ENCODE results near the gene SREBF1. TPM values are rescaled to one million over a fixed set of nuclear protein-coding genes. Genes with fewer than 3 reads are reported as not detected.

SREBF1 gene
- total and polyA plus RNA-seq, 7 experiments from 2014 or later, result 22.4 to 281 (median 41.3) TPM

DNA sequence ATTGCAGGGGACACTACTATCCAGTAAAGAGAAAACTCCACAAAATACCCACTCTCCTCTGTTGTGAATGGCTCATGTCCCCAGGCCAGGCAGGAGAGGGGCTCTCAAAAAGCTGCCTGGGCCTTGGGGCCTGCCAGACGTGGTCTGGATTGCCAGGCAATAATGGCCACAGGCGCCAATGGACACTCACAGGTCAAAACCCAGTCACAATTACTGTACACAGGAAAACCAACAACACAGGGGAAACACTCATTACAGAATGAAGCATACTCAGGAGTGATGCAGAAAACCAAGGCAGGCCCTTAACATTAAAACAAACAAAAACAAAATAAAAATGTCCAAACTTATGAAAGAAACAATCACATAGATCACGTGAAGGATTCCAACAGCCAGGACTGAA, 35.1 kb upstream of the SREBF1 start:
- Mint-ChIP-seq H3K9me3 (no peaks in the 10 kb centered on the region), H3K27me3 (no peaks in the 10 kb centered on the region), H3K36me3 (peaks cover 0 to 21% (median 16%) of the 10 kb centered on the region in 5 donors), H3K4me1 (peaks cover 0 to 2% (median 0%) of the 10 kb centered on the region in 7 donors), H3K4me3 (no peak overlapping the region), H3K27ac (peak overlapping the region in 2 of 9 donors; percentile 8 to 19)
- ChIA-PET POLR2A (no interaction called here), CTCF (no interaction called here)
- Histone ChIP-seq H3K4me3 (ENCODE audit: low read length) (no peak overlapping the region), H3K9me3 (ENCODE audit: control insufficient read depth in 2 of 3, low read length in 3 of 3) (no peaks in the 10 kb centered on the region), H3K4me1 (ENCODE audit: control insufficient read depth in 2 of 2, insufficient read depth in 2 of 2, low read length in 2 of 2) (no peaks in the 10 kb centered on the region), H3K36me3 (ENCODE audit: control insufficient read depth in 2 of 3, insufficient read depth in 3 of 3, low read length in 3 of 3) (peaks cover 0 to 67% (median 3%) of the 10 kb centered on the region in 3 experiments), H3K27ac (ENCODE audit: low read depth, low read length) (no peak overlapping the region), H3K27me3 (ENCODE audit: control insufficient read depth in 2 of 2, insufficient read depth in 2 of 2, low read length in 2 of 2) (no peaks in the 10 kb centered on the region)
- intact Hi-C loops (cut with micrococcal nuclease), result no loop called here
- DNase-seq, result no peak
- ATAC-seq, result no peak

GRCh38 chr17:17870247-17870646, 33.5 kb upstream of the SREBF1 start:
- Histone ChIP-seq H3K27me3 (ENCODE audit: control insufficient read depth in 2 of 2, insufficient read depth in 2 of 2, low read length in 2 of 2) (no peaks in the 10 kb centered on the region), H3K27ac (ENCODE audit: low read depth, low read length) (no peak overlapping the region), H3K36me3 (ENCODE audit: control insufficient read depth in 2 of 3, insufficient read depth in 3 of 3, low read length in 3 of 3) (peaks cover 0 to 61% (median 3%) of the 10 kb centered on the region in 3 experiments), H3K4me1 (ENCODE audit: control insufficient read depth in 2 of 2, insufficient read depth in 2 of 2, low read length in 2 of 2) (no peaks in the 10 kb centered on the region), H3K9me3 (ENCODE audit: control insufficient read depth in 2 of 3, low read length in 3 of 3) (no peaks in the 10 kb centered on the region), H3K4me3 (ENCODE audit: low read length) (no peak overlapping the region)
- ChIA-PET CTCF (no interaction called here), POLR2A (no interaction called here)
- Mint-ChIP-seq H3K4me3 (no peak overlapping the region), H3K27ac (no peak overlapping the region), H3K36me3 (peaks cover 0 to 13% (median 5%) of the 10 kb centered on the region in 5 donors), H3K4me1 (peaks cover 0 to 2% (median 0%) of the 10 kb centered on the region in 7 donors), H3K27me3 (no peaks in the 10 kb centered on the region), H3K9me3 (no peaks in the 10 kb centered on the region)
- intact Hi-C loops (cut with micrococcal nuclease), result no loop called here
- ATAC-seq, result no peak
- no peak for DNase-seq

GRCh38 chr17:17868641-17869522, 32.1 kb upstream of the SREBF1 start:
- Mint-ChIP-seq H3K27ac (peak overlapping the region in 1 of 9 donors; percentile 4), H3K9me3 (no peaks in the 10 kb centered on the region), H3K27me3 (no peaks in the 10 kb centered on the region), H3K36me3 (peaks cover 0 to 13% (median 5%) of the 10 kb centered on the region in 5 donors), H3K4me3 (no peak overlapping the region), H3K4me1 (peaks cover 0 to 7% (median 6%) of the 10 kb centered on the region in 7 donors)
- DNase-seq (no peak), ATAC-seq (no peak)
- ChIA-PET POLR2A (interaction anchor here (0.7 to 0.8 kb wide), 2 partner anchors 63 to 1509 kb away, joined by 3 read pairs; no protein-coding TSS in a partner anchor), CTCF (no interaction called here)
- Histone ChIP-seq H3K4me3 (ENCODE audit: low read length) (no peak overlapping the region), H3K9me3 (ENCODE audit: control insufficient read depth in 2 of 3, low read length in 3 of 3) (no peaks in the 10 kb centered on the region), H3K36me3 (ENCODE audit: control insufficient read depth in 2 of 3, insufficient read depth in 3 of 3, low read length in 3 of 3) (peaks cover 0 to 53% (median 3%) of the 10 kb centered on the region in 3 experiments), H3K27ac (ENCODE audit: low read depth, low read length) (no peak overlapping the region), H3K27me3 (ENCODE audit: control insufficient read depth in 2 of 2, insufficient read depth in 2 of 2, low read length in 2 of 2) (no peaks in the 10 kb centered on the region), H3K4me1 (ENCODE audit: control insufficient read depth in 2 of 2, insufficient read depth in 2 of 2, low read length in 2 of 2) (peaks cover 0 to 1% of the 10 kb centered on the region in 2 donors)
- intact Hi-C loops (cut with micrococcal nuclease), result no loop called here

GRCh38 chr17:17866897-17867296, 30.1 kb upstream of the SREBF1 start:
- Mint-ChIP-seq H3K9me3 (no peaks in the 10 kb centered on the region), H3K27ac (peak overlapping the region in 1 of 9 donors; percentile 4), H3K36me3 (peaks cover 0 to 13% (median 3%) of the 10 kb centered on the region in 5 donors), H3K4me1 (peaks cover 7 to 26% (median 25%) of the 10 kb centered on the region in 7 donors), H3K4me3 (no peak overlapping the region), H3K27me3 (no peaks in the 10 kb centered on the region)
- DNase-seq, result no peak
- peaks cover 0 to 46% (median 3%) of the 10 kb centered on the region in 3 experiments for H3K36me3 ChIP-seq (ENCODE audit: control insufficient read depth in 2 of 3, insufficient read depth in 3 of 3, low read length in 3 of 3)
- no peak overlapping the region for H3K27ac ChIP-seq (ENCODE audit: low read depth, low read length)
- ChIA-PET POLR2A (interaction anchor here (0.7 kb wide), 1 partner anchor 127 kb away, joined by 3 read pairs; no protein-coding TSS in a partner anchor), CTCF (interaction anchor here (1.0 to 1.1 kb wide), 2 partner anchors 11 to 15 kb away, joined by 3 read pairs; no protein-coding TSS in a partner anchor)
- no peak for ATAC-seq
- no peaks in the 10 kb centered on the region for H3K9me3 ChIP-seq (ENCODE audit: control insufficient read depth in 2 of 3, low read length in 3 of 3)
- intact Hi-C loops (cut with micrococcal nuclease), result no loop called here
- H3K27me3 ChIP-seq (ENCODE audit: control insufficient read depth in 2 of 2, insufficient read depth in 2 of 2, low read length in 2 of 2), result no peaks in the 10 kb centered on the region
- H3K4me3 ChIP-seq (ENCODE audit: low read length), result no peak overlapping the region
- H3K4me1 ChIP-seq (ENCODE audit: control insufficient read depth in 2 of 2, insufficient read depth in 2 of 2, low read length in 2 of 2), result peaks cover 0 to 17% of the 10 kb centered on the region in 2 donors

DNA sequence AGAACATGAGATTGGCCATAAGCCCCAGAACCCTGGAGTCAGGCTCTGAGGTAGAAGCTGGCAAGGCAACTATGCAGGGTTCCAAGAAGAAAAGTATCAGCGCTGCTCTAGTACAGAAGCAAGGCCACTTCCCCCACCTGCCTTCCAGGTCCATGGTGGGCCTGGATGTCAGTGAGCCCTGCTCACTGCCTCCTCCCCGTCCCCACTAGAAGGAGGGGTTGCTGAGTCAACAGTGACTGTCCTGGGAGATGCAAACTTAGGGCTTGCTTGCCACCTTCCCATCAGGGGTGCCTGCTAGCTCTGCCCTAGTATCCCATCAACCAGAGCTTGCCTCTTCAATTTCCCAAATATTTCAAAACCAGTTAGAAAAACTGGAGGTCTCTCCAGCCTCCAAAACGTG, 29.6 kb upstream of the SREBF1 start:
- H3K4me1 ChIP-seq (ENCODE audit: control insufficient read depth in 2 of 2, insufficient read depth in 2 of 2, low read length in 2 of 2), result peaks cover 0 to 17% of the 10 kb centered on the region in 2 donors
- POLR2A ChIA-PET, result interaction anchor here (0.6 to 0.7 kb wide), 2 partner anchors 75 to 127 kb away, joined by 3 read pairs; no protein-coding TSS in a partner anchor
- H3K27me3 ChIP-seq (ENCODE audit: control insufficient read depth in 2 of 2, insufficient read depth in 2 of 2, low read length in 2 of 2), result no peaks in the 10 kb centered on the region
- Mint-ChIP-seq H3K4me1 (peaks cover 7 to 31% (median 29%) of the 10 kb centered on the region in 7 donors), H3K27me3 (no peaks in the 10 kb centered on the region), H3K36me3 (peaks cover 0 to 16% (median 4%) of the 10 kb centered on the region in 5 donors), H3K4me3 (no peak overlapping the region), H3K9me3 (no peaks in the 10 kb centered on the region), H3K27ac (peak overlapping the region in 1 of 9 donors; percentile 14)
- DNase-seq (no peak), ATAC-seq (no peak)
- peaks cover 0 to 46% (median 3%) of the 10 kb centered on the region in 3 experiments for H3K36me3 ChIP-seq (ENCODE audit: control insufficient read depth in 2 of 3, insufficient read depth in 3 of 3, low read length in 3 of 3)
- no peak overlapping the region for H3K4me3 ChIP-seq (ENCODE audit: low read length)
- intact Hi-C loops (cut with micrococcal nuclease), result no loop called here
- no peak overlapping the region for H3K27ac ChIP-seq (ENCODE audit: low read depth, low read length)
- CTCF ChIA-PET, result interaction anchor here (1.1 kb wide), 1 partner anchor 11 kb away, joined by 3 read pairs; no protein-coding TSS in a partner anchor
- no peaks in the 10 kb centered on the region for H3K9me3 ChIP-seq (ENCODE audit: control insufficient read depth in 2 of 3, low read length in 3 of 3)

GRCh38 chr17:17865035-17865434, 28.2 kb upstream of the SREBF1 start:
- Mint-ChIP-seq H3K9me3 (no peaks in the 10 kb centered on the region), H3K27ac (peak overlapping the region in 3 of 9 donors; percentile 8 to 77 (median 64)), H3K27me3 (no peaks in the 10 kb centered on the region), H3K36me3 (peaks cover 0 to 19% (median 4%) of the 10 kb centered on the region in 5 donors), H3K4me1 (peaks cover 7 to 43% (median 37%) of the 10 kb centered on the region in 7 donors), H3K4me3 (no peak overlapping the region)
- intact Hi-C loops (cut with micrococcal nuclease), result no loop called here
- Histone ChIP-seq H3K36me3 (ENCODE audit: control insufficient read depth in 2 of 3, insufficient read depth in 3 of 3, low read length in 3 of 3) (peaks cover 0 to 40% (median 3%) of the 10 kb centered on the region in 3 experiments), H3K27ac (ENCODE audit: low read depth, low read length) (no peak overlapping the region), H3K4me1 (ENCODE audit: control insufficient read depth in 2 of 2, insufficient read depth in 2 of 2, low read length in 2 of 2) (peaks cover 0 to 19% of the 10 kb centered on the region in 2 donors), H3K27me3 (ENCODE audit: control insufficient read depth in 2 of 2, insufficient read depth in 2 of 2, low read length in 2 of 2) (no peaks in the 10 kb centered on the region), H3K4me3 (ENCODE audit: low read length) (no peak overlapping the region), H3K9me3 (ENCODE audit: control insufficient read depth in 2 of 3, low read length in 3 of 3) (no peaks in the 10 kb centered on the region)
- CTCF ChIA-PET, result no interaction called here
- POLR2A ChIA-PET, result no interaction called here
- DNase-seq, result no peak
- no peak for ATAC-seq

All from naive thymus-derived CD4-positive, alpha-beta T cell (primary cell).